Adrenal gland (tissue), 5 donors: ENCODE data around the gene TMEM18.

ENCODE experiments used
- POLR2A ChIP-seq, 2 donors: fragments of 450-650 bp; IDR thresholded peaks; one replicate each; pipeline ENCODE4 v1.6.1; 2017; ENCODE audit warnings: antibody characterized with exemption in 2 of 2, mild to moderate bottlenecking in 2 of 2, moderate library complexity in 1 of 2
- TF ChIP-seq, protein P1 (sequence below), 6 experiments: fragments of 450-650 bp in 4 of 6; fragments of 200-600 bp in 2 of 6; sonication (generic) in 1 of 6; IDR thresholded peaks; 1 replicate in 5 of 6; 2 replicates in 1 of 6; pipeline versions ENCODE4 v1.5.1 to v1.8.0; 2016 to 2021; ENCODE audit warnings: antibody characterized with exemption in 6 of 6, mild to moderate bottlenecking in 2 of 6, moderate library complexity in 1 of 6
- donor health status: DM: no; HTN: no; CAD: no.

DNA sequence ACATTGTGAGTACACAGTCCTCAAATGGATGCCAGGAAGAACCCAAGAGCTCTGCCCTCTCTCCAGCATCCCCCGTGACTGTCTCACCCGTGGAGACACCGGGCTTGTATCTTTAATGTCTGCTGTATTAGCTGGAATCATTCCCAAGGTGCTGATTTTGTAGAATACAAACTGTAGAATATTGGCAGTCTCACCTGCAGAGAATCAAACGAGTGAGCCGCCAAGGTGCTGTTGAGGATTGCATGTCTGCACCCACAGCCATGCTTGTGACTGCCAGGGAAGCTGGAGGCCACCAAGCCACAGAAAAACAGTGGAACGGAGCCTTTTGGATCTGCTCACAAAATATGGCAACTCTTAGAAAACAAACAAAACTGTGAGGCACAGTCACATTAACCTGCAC is 37.5 kb downstream of the TMEM18 start:
- TF ChIP-seq, protein P1, sequence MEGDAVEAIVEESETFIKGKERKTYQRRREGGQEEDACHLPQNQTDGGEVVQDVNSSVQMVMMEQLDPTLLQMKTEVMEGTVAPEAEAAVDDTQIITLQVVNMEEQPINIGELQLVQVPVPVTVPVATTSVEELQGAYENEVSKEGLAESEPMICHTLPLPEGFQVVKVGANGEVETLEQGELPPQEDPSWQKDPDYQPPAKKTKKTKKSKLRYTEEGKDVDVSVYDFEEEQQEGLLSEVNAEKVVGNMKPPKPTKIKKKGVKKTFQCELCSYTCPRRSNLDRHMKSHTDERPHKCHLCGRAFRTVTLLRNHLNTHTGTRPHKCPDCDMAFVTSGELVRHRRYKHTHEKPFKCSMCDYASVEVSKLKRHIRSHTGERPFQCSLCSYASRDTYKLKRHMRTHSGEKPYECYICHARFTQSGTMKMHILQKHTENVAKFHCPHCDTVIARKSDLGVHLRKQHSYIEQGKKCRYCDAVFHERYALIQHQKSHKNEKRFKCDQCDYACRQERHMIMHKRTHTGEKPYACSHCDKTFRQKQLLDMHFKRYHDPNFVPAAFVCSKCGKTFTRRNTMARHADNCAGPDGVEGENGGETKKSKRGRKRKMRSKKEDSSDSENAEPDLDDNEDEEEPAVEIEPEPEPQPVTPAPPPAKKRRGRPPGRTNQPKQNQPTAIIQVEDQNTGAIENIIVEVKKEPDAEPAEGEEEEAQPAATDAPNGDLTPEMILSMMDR (IDR thresholded peaks at IDR 0.05): no peak
- no peak for TF ChIP-seq POLR2A (IDR thresholded peaks at IDR 0.05)
